ENCODE data around the gene PTGR3. TPM values are rescaled to one million over a fixed set of nuclear protein-coding genes. Genes with fewer than 3 reads are reported as not detected.

The PTGR3 gene
- total RNA-seq, 4 donors from 2014 or later, result 12.2 to 25.2 (median 16.7) TPM

DNA sequence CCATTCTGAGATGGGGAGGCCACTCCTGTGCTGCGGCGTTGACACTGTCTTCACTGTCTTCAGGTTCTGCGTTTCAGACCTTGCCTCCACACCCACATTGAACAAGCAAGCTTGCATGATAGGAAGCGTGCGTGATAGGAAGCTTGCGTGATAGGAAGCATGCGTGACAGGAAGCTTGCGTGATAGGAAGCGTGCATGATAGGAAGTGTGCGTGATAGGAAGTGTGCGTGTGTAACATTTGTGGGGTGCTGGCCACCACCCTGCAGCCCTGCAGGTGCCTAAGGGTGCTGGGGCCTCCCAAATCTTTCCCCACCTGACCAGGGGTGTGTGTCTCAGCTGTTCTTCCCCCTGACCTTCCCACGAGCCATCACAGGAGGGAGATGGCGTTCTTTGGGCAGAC is 27.0 kb upstream of the PTGR3 start:
- Histone ChIP-seq H3K27me3 (no peaks in the 10 kb centered on the region), H3K4me1 (peaks cover 0 to 31% (median 8%) of the 10 kb centered on the region in 3 donors), H3K9me3 (no peaks in the 10 kb centered on the region), H3K4me3 (no peak overlapping the region), H3K36me3 (peaks cover 0 to 14% (median 0%) of the 10 kb centered on the region in 3 donors), H3K27ac (no peak overlapping the region)
- intact Hi-C loops (cut with DNase I), result no loop called here
- no peak for TF ChIP-seq POLR2A (IDR thresholded peaks at IDR 0.05)
- 80 to 98% methylated on average over 13 of the region's 13 CpGs for WGBS, 2 donors
- no peak for DNase-seq

DNA sequence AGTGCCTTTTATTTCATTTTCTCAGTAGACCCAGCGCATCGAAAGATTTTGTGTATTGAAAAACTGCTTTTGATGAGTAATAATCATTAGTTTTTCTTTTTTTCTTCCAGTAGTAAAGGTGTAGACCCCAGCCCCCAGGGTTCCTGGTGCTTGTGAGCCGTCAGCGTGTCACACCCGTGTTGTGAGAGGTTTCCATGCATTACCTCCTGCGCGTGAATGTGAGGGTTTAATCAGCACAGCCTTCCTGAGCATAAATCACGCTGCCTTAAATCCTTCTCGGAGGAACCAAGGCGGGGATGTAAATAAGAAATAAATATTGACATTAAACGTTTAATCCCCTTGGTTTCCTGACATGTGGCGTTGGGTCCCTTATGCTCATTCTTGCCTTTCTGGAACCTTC is 26.0 kb upstream of the PTGR3 start:
- no peaks in the 10 kb centered on the region for H3K9me3 ChIP-seq
- TF ChIP-seq, protein P1, sequence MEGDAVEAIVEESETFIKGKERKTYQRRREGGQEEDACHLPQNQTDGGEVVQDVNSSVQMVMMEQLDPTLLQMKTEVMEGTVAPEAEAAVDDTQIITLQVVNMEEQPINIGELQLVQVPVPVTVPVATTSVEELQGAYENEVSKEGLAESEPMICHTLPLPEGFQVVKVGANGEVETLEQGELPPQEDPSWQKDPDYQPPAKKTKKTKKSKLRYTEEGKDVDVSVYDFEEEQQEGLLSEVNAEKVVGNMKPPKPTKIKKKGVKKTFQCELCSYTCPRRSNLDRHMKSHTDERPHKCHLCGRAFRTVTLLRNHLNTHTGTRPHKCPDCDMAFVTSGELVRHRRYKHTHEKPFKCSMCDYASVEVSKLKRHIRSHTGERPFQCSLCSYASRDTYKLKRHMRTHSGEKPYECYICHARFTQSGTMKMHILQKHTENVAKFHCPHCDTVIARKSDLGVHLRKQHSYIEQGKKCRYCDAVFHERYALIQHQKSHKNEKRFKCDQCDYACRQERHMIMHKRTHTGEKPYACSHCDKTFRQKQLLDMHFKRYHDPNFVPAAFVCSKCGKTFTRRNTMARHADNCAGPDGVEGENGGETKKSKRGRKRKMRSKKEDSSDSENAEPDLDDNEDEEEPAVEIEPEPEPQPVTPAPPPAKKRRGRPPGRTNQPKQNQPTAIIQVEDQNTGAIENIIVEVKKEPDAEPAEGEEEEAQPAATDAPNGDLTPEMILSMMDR (IDR thresholded peaks at IDR 0.05), result no peak
- TF ChIP-seq POLR2A (IDR thresholded peaks at IDR 0.05), result no peak
- 91 to 94% methylated on average over 10 to 12 of the region's 12 CpGs for WGBS, 2 donors
- H3K4me1 ChIP-seq, result peaks cover 0 to 40% (median 8%) of the 10 kb centered on the region in 3 donors
- H3K27me3 ChIP-seq, result no peaks in the 10 kb centered on the region
- intact Hi-C loops (cut with DNase I), result no loop called here
- H3K36me3 ChIP-seq, result peaks cover 0 to 19% (median 0%) of the 10 kb centered on the region in 3 donors
- no peak overlapping the region for H3K27ac ChIP-seq
- no peak for DNase-seq
- H3K4me3 ChIP-seq, result no peak overlapping the region

DNA sequence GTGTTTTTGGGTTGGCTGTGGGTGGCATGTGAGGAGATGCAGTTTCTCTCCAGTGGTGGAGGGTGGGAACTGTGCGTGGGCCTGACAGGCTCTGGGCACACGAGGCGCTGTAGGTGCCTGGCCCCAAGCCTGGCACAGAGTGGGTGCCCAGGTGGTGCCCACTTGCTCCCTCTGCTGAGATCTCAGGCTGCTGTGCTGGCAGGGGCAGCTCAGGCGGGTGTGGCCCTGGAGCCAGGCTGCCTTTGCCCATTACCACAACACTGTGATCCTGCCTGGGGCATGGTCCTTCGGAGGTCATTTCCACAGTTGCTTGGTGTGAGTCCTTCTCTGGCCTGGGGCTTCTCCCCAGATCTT is 22.1 kb upstream of the PTGR3 start:
- no peaks in the 10 kb centered on the region for H3K9me3 ChIP-seq
- H3K4me1 ChIP-seq, result peaks cover 5 to 55% (median 17%) of the 10 kb centered on the region in 3 donors
- H3K4me3 ChIP-seq, result no peak overlapping the region
- peaks cover 0 to 22% (median 0%) of the 10 kb centered on the region in 3 donors for H3K36me3 ChIP-seq
- DNase-seq, result no peak
- intact Hi-C loops (cut with DNase I), result no loop called here
- 88% methylated on average over 3 of the region's 5 CpGs; no CpG with 5 or more reads in 1 of the 2 donors for WGBS, 2 donors
- H3K27ac ChIP-seq, result peak overlapping the region in 2 of 4 donors; percentile 0 to 15
- no peaks in the 10 kb centered on the region for H3K27me3 ChIP-seq
- TF ChIP-seq POLR2A (IDR thresholded peaks at IDR 0.05), result no peak
- TF ChIP-seq, protein P1 (IDR thresholded peaks at IDR 0.05), result no peak

DNA sequence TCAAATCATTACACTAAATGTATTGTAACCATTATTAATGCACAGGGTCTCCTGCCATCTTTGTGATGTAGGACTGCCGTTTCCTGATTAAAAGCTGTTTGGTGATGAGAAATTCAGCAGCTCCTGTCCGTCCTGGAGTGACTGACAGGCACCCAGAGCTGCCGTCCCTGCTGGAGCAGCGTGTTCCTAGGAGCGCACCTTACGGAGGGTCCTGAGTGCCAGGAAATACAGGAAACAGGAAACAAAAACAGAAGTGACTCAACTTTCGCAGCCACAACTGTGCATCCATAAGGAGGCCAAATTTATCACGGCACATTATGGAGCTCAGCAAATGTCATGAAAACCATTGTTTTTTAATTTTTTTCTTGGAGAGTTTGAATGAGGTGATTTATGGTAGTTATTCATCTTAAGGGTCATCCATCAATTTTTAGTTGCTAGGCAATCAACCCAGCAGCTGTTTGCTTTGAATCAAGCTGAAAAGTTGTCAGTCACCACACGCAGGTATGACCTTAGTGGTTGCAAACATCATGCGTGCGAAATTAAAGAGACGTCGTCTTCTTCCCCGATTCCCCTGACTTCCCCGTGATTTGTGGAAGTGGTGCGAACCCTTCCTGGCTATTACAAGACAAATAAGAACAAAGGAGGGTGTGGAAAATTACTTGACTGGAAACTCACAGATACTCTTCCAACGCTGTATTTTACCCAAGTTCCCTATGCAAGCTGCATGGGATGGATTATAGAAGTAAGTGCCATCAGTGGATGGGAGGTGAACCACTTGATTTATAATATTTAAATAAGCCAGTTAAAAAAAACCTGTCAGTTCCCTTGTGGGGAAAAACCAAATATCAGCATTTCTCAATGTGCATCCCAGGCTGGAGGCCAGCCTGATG is 21.5 kb upstream of the PTGR3 start:
- H3K27me3 ChIP-seq, result no peaks in the 10 kb centered on the region
- intact Hi-C loops (cut with DNase I), result no loop called here
- no peak for TF ChIP-seq POLR2A (IDR thresholded peaks at IDR 0.05)
- TF ChIP-seq, protein P1 (IDR thresholded peaks at IDR 0.05), result no peak
- no peak for DNase-seq
- H3K27ac ChIP-seq, result peak overlapping the region in 2 of 4 donors; percentile 0 to 15
- H3K4me1 ChIP-seq, result peaks cover 5 to 61% (median 17%) of the 10 kb centered on the region in 3 donors
- peaks cover 0 to 16% (median 0%) of the 10 kb centered on the region in 3 donors for H3K36me3 ChIP-seq
- WGBS, 2 donors, result 69 to 76% methylated on average over 14 to 17 of the region's 17 CpGs
- no peaks in the 10 kb centered on the region for H3K9me3 ChIP-seq
- H3K4me3 ChIP-seq, result no peak overlapping the region

DNA sequence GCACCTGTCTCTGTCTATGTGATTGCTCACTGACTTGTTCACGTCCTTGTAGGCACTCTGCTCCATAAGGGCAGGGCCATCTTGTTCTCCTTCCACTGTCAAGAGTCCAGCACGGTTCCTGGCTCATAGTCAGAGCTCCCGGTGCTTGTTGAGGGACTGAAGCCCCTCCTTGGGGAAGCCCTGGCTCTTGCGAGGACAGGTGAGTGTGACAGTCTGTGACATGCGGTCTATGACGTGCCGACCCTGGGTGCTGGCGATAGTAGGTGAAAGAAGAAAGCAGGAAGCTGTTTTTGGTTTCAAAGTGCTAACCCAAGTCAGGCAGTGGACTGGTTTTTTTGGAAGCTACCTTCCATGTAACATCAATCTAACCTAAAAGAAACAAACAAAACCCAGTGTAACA is 20.5 kb upstream of the PTGR3 start:
- intact Hi-C loops (cut with DNase I), result no loop called here
- no peak for DNase-seq
- H3K9me3 ChIP-seq, result no peaks in the 10 kb centered on the region
- H3K27me3 ChIP-seq, result no peaks in the 10 kb centered on the region
- H3K36me3 ChIP-seq, result peaks cover 0 to 10% (median 0%) of the 10 kb centered on the region in 3 donors
- no peak overlapping the region for H3K27ac ChIP-seq
- WGBS, 2 donors, result 98 to 100% methylated on average over 1 to 7 of the region's 8 CpGs
- TF ChIP-seq POLR2A (IDR thresholded peaks at IDR 0.05), result no peak
- TF ChIP-seq, protein P1 (IDR thresholded peaks at IDR 0.05), result no peak
- peaks cover 9 to 71% (median 17%) of the 10 kb centered on the region in 3 donors for H3K4me1 ChIP-seq
- no peak overlapping the region for H3K4me3 ChIP-seq

Data from esophagus squamous epithelium (tissue), 5 donors.